ENCODE measurements around the gene RPTOR.

RPTOR gene

DNA sequence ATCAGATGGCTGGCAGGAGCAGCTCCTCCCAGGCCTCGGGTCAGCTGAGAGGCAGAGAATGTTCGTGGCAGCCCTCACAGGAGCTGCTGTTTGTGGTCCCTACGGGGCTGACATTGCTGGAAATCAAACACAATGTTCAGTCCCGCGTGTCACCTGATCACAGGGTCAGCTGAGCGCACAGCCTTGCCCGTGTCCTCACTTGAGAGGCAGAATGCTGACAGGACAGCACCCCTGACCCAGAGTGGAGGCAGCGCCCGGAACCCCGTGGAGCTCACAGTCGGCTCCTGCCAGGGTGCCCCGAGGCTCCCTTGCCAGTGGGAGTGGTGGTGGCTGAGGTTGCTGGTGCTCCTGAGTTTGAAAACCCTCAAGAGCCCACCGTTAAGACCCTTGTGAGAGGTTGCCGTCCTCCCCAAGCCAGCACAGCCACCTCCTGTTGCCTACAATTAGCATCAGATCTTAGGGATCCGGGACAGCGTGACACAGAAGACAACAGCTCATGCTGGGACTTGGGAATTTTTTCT, 443.4 kb downstream of the RPTOR start:
- Histone ChIP-seq H3K27me3 (ENCODE audit: insufficient read depth, low read length, poor library complexity) (peaks cover 3% of the 10 kb centered on the region), H3K9ac (ENCODE audit: low read depth, low read length) (no peak overlapping the region), H3K27ac (ENCODE audit: low read length) (no peak overlapping the region), H3K4me3 (ENCODE audit: low read depth in 1 of 2, low read length in 2 of 2) (no peak overlapping the region), H4K20me1 (ENCODE audit: insufficient read depth, low read length) (0 out of 2 replicates have a peak, but pooled peaks cover 3% of the 10 kb centered on the region), H3K9me3 (ENCODE audit: insufficient read depth, low read length, severe bottlenecking) (no peaks in the 10 kb centered on the region), H3K4me2 (ENCODE audit: insufficient read depth, low read length) (no peak overlapping the region), H3K79me2 (ENCODE audit: insufficient read depth, low read length) (peaks cover 8% of the 10 kb centered on the region), H2AFZ (ENCODE audit: low read depth, low read length) (no peak overlapping the region), H3K4me1 (ENCODE audit: insufficient read depth, low read length) (peaks cover 31% of the 10 kb centered on the region), H3K36me3 (ENCODE audit: insufficient read depth, low read length) (no peaks in the 10 kb centered on the region)
- TF ChIP-seq, protein P1, sequence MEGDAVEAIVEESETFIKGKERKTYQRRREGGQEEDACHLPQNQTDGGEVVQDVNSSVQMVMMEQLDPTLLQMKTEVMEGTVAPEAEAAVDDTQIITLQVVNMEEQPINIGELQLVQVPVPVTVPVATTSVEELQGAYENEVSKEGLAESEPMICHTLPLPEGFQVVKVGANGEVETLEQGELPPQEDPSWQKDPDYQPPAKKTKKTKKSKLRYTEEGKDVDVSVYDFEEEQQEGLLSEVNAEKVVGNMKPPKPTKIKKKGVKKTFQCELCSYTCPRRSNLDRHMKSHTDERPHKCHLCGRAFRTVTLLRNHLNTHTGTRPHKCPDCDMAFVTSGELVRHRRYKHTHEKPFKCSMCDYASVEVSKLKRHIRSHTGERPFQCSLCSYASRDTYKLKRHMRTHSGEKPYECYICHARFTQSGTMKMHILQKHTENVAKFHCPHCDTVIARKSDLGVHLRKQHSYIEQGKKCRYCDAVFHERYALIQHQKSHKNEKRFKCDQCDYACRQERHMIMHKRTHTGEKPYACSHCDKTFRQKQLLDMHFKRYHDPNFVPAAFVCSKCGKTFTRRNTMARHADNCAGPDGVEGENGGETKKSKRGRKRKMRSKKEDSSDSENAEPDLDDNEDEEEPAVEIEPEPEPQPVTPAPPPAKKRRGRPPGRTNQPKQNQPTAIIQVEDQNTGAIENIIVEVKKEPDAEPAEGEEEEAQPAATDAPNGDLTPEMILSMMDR (IDR thresholded peaks at IDR 0.05; ENCODE audit: borderline replicate concordance, extremely low read depth, low read length, poor library complexity, severe bottlenecking), result no peak
- TF ChIP-seq EZH2 (IDR thresholded peaks at IDR 0.05; ENCODE audit: borderline replicate concordance, low read depth, low read length, severe bottlenecking), result no peak
- no peak for DNase-seq
- no peak for ATAC-seq (ENCODE audit: insufficient read depth, low read depth)

DNA sequence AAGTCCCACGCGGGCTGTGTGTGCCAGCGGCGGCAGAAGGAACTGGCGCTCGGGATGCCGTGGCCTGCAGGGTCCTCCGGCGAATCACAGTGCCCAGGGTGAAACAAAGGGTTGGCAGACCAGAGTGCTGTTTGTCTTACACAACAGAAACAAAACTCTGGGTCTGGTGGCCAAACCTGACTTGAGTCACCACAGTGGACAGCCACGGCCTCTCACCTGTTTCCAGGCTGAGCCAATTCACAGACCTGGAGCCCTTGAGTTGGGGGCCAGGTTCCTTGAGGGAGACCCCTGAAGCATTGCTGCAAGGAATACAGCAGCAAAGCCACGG, 444.9 kb downstream of the RPTOR start:
- DNase-seq, result no peak
- peaks cover 15% of the 10 kb centered on the region for H3K79me2 ChIP-seq (ENCODE audit: insufficient read depth, low read length)
- peaks cover 12% of the 10 kb centered on the region; the same call in 1 of the 2 replicates for H4K20me1 ChIP-seq (ENCODE audit: insufficient read depth, low read length)
- TF ChIP-seq, protein P1 (IDR thresholded peaks at IDR 0.05; ENCODE audit: borderline replicate concordance, extremely low read depth, low read length, poor library complexity, severe bottlenecking), result no peak
- TF ChIP-seq EZH2 (IDR thresholded peaks at IDR 0.05; ENCODE audit: borderline replicate concordance, low read depth, low read length, severe bottlenecking), result no peak
- ATAC-seq (ENCODE audit: insufficient read depth, low read depth), result no peak
- H3K4me3 ChIP-seq (ENCODE audit: low read depth in 1 of 2, low read length in 2 of 2), result no peak overlapping the region
- H3K4me1 ChIP-seq (ENCODE audit: insufficient read depth, low read length), result peaks cover 44% of the 10 kb centered on the region
- H3K27me3 ChIP-seq (ENCODE audit: insufficient read depth, low read length, poor library complexity), result peaks cover 3% of the 10 kb centered on the region
- H3K9ac ChIP-seq (ENCODE audit: low read depth, low read length), result no peak overlapping the region; the same call in 1 of the 2 replicates
- H3K4me2 ChIP-seq (ENCODE audit: insufficient read depth, low read length), result peak overlapping the region; percentile 53
- no peak overlapping the region for H3K27ac ChIP-seq (ENCODE audit: low read length)
- peaks cover 9% of the 10 kb centered on the region for H3K36me3 ChIP-seq (ENCODE audit: insufficient read depth, low read length)
- H3K9me3 ChIP-seq (ENCODE audit: insufficient read depth, low read length, severe bottlenecking), result no peaks in the 10 kb centered on the region
- H2AFZ ChIP-seq (ENCODE audit: low read depth, low read length), result no peak overlapping the region

DNA sequence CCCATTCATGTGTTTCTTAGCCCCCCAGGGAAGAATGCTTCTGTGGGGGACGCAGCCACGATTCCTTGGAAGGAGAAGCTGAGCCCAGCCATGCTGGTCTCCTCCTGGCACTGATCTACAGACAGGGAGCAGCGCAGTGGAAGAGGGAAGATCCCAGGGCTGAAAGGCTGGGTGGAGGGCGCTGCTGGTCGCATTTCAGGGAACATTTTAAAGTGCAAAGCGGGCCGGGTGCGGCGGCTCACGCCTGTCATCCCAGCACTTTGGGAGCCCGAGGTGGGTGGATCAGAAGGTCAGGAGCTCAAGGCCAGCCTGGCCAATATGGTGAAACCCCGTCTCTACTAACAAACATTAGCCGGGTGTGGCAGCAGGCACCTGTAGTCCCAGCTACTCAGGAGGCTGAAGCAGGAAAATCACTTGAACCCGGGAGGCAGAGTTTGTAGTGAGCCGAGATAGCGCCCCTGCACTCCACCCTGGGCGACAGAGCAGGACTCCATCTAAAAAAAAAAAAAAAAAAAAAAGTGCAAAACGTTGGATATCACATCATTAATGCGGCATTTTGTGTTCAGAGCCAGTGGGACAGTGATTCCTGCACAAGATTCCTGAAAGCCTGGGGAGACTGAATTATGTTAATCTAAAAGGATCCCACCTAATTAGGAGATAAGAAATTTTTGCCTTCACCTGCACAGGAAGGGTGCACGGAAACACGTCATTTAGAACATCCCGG, 446.4 kb downstream of the RPTOR start:
- Histone ChIP-seq H3K79me2 (ENCODE audit: insufficient read depth, low read length) (peaks cover 15% of the 10 kb centered on the region), H3K4me3 (ENCODE audit: low read depth in 1 of 2, low read length in 2 of 2) (peak overlapping the region; percentile 55 to 97; a peak in 3 of 4 replicates), H3K27me3 (ENCODE audit: insufficient read depth, low read length, poor library complexity) (peaks cover 3% of the 10 kb centered on the region), H2AFZ (ENCODE audit: low read depth, low read length) (peak overlapping the region; percentile 99), H3K27ac (ENCODE audit: low read length) (peak overlapping the region; percentile 76), H3K4me2 (ENCODE audit: insufficient read depth, low read length) (peak overlapping the region; percentile 91), H3K9me3 (ENCODE audit: insufficient read depth, low read length, severe bottlenecking) (no peaks in the 10 kb centered on the region), H4K20me1 (ENCODE audit: insufficient read depth, low read length) (peaks cover 12% of the 10 kb centered on the region; the same call in 1 of the 2 replicates), H3K9ac (ENCODE audit: low read depth, low read length) (peak overlapping the region; percentile 89), H3K36me3 (ENCODE audit: insufficient read depth, low read length) (peaks cover 19% of the 10 kb centered on the region), H3K4me1 (ENCODE audit: insufficient read depth, low read length) (peaks cover 44% of the 10 kb centered on the region)
- DNase-seq (no peak), ATAC-seq (ENCODE audit: insufficient read depth, low read depth) (no peak)
- TF ChIP-seq, protein P1 (IDR thresholded peaks at IDR 0.05; ENCODE audit: borderline replicate concordance, extremely low read depth, low read length, poor library complexity, severe bottlenecking), result no peak
- no peak for TF ChIP-seq EZH2 (IDR thresholded peaks at IDR 0.05; ENCODE audit: borderline replicate concordance, low read depth, low read length, severe bottlenecking)
